Measurements from ENCODE around the gene LDB2. TPM values are rescaled to one million over a fixed set of nuclear protein-coding genes. Genes with fewer than 3 reads are reported as not detected.
"Not testable (repeated sequence)": the region's sequence is repeated elsewhere in the genome, so short reads cannot be mapped to it uniquely, and the experiment has no call there.

The LDB2 gene
- polyA plus RNA-seq, 4 donors, result 85.7 to 106 (median 92.1) TPM

GRCh38 chr4:16663732-16664131 is 234.7 kb downstream of the LDB2 start:
- no peak for DNase-seq (ENCODE audit: low read depth in 4 of 4, low spot score in 2 of 4)

GRCh38 chr4:16663307-16663706 is 235.1 kb downstream of the LDB2 start:
- DNase-seq (ENCODE audit: low read depth in 4 of 4, low spot score in 2 of 4), result no peak

- no peak for DNase-seq (ENCODE audit: low read depth in 4 of 4, low spot score in 2 of 4)
Observed at GRCh38 chr4:16661813-16662212, 236.6 kb downstream of the LDB2 start.

- DNase-seq (ENCODE audit: low read depth in 4 of 4, low spot score in 2 of 4), result no peak
Observed at GRCh38 chr4:16660656-16661055, 237.8 kb downstream of the LDB2 start.

- no peak for DNase-seq (ENCODE audit: low read depth in 4 of 4, low spot score in 2 of 4)
Observed at GRCh38 chr4:16659694-16660093, 238.8 kb downstream of the LDB2 start.

- no peak for DNase-seq (ENCODE audit: low read depth in 4 of 4, low spot score in 2 of 4)
Observed at GRCh38 chr4:16659079-16659478, 239.4 kb downstream of the LDB2 start.

- no peak for DNase-seq (ENCODE audit: low read depth in 4 of 4, low spot score in 2 of 4)
Observed at GRCh38 chr4:16658183-16658582, 240.3 kb downstream of the LDB2 start.

GRCh38 chr4:16655111-16655510 is 243.3 kb downstream of the LDB2 start:
- DNase-seq (ENCODE audit: low read depth in 4 of 4, low spot score in 2 of 4), result no peak

- no peak for DNase-seq (ENCODE audit: low read depth in 4 of 4, low spot score in 2 of 4)
Observed at GRCh38 chr4:16652732-16653305, 245.6 kb downstream of the LDB2 start.

GRCh38 chr4:16646459-16646858 is 252.0 kb downstream of the LDB2 start:
- DNase-seq (ENCODE audit: low read depth in 4 of 4, low spot score in 2 of 4), result no peak

GRCh38 chr4:16643893-16644292 is 254.6 kb downstream of the LDB2 start:
- no peak for DNase-seq (ENCODE audit: low read depth in 4 of 4, low spot score in 2 of 4)

- no peak for DNase-seq (ENCODE audit: low read depth in 4 of 4, low spot score in 2 of 4)
Observed at GRCh38 chr4:16642897-16643296, 255.5 kb downstream of the LDB2 start.

GRCh38 chr4:16641971-16642370 is 256.5 kb downstream of the LDB2 start:
- no peak for DNase-seq (ENCODE audit: low read depth in 4 of 4, low spot score in 2 of 4)

- DNase-seq (ENCODE audit: low read depth in 4 of 4, low spot score in 2 of 4), result no peak
Observed at GRCh38 chr4:16636912-16637630, 261.4 kb downstream of the LDB2 start.

- no peak for DNase-seq (ENCODE audit: low read depth in 4 of 4, low spot score in 2 of 4)
Observed at GRCh38 chr4:16636304-16636703, 262.1 kb downstream of the LDB2 start.

- not testable (repeated sequence) for DNase-seq (ENCODE audit: low read depth in 4 of 4, low spot score in 2 of 4)
Observed at GRCh38 chr4:16629274-16629673, 269.2 kb downstream of the LDB2 start.

GRCh38 chr4:16628835-16629234 is 269.6 kb downstream of the LDB2 start:
- not testable (repeated sequence) for DNase-seq (ENCODE audit: low read depth in 4 of 4, low spot score in 2 of 4)

GRCh38 chr4:16627999-16628398 is 270.4 kb downstream of the LDB2 start:
- no peak for DNase-seq (ENCODE audit: low read depth in 4 of 4, low spot score in 2 of 4)

- DNase-seq (ENCODE audit: low read depth in 4 of 4, low spot score in 2 of 4), result no peak
Observed at GRCh38 chr4:16626945-16627344, 271.5 kb downstream of the LDB2 start.

GRCh38 chr4:16622826-16623225 is 275.6 kb downstream of the LDB2 start:
- no peak for DNase-seq (ENCODE audit: low read depth in 4 of 4, low spot score in 2 of 4)

- peak in 1 of 4 donors; percentile 29 for DNase-seq (ENCODE audit: low read depth in 4 of 4, low spot score in 2 of 4)
Observed at GRCh38 chr4:16617435-16617834, 281.0 kb downstream of the LDB2 start.

- peak in 2 of 4 donors; percentile 53 to 61 for DNase-seq (ENCODE audit: low read depth in 4 of 4, low spot score in 2 of 4)
Observed at GRCh38 chr4:16617011-16617410, 281.4 kb downstream of the LDB2 start.

Data from left renal cortex interstitium (tissue), 4 donors.